Testis (tissue), 2 donors: ENCODE results near the gene SLC30A4.

Source experiments
- POLR2A ChIP-seq: fragments of 450-650 bp; IDR thresholded peaks from one replicate; pipeline ENCODE4 v1.6.1; 2017; ENCODE audit warnings: antibody characterized with exemption, mild to moderate bottlenecking, moderate library complexity
- TF ChIP-seq, protein P1 (sequence below), 3 experiments: fragments of 450-650 bp in 2 of 3; fragments of 200-600 bp in 1 of 3; sonication (generic) in 1 of 3; IDR thresholded peaks; one replicate each; pipeline ENCODE4 v1.5.1; 2016 to 2019; ENCODE audit warnings: antibody characterized with exemption in 3 of 3, mild to moderate bottlenecking in 2 of 3, moderate library complexity in 1 of 3

DNA sequence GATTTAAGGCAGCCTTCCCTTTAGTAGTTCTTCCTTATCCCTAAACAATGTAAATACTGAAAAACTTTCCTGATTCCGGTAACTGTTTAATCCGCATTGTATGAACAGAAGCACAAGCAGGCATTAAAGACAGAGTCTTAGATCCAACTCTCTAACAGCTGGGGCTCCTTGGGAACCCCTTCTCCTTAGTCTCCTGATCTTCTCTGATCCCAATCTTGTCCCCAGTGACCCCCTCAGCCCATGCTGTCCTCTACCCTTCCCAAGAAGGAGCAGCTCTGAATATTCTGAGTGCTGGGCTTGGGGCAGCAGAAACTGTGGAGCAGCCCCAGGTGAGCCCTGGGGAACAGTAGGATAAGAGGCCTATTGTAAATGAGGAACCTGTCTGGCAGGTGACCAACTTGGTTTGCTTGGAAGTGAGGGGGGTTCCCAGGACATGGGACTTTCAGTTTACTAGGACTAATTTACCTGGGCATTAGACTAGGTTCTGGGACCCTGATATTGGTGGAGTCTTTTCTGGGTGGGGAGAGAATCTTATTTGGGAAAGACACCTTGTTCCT lies 13.0 kb upstream of the SLC30A4 start:
- TF ChIP-seq, protein P1, sequence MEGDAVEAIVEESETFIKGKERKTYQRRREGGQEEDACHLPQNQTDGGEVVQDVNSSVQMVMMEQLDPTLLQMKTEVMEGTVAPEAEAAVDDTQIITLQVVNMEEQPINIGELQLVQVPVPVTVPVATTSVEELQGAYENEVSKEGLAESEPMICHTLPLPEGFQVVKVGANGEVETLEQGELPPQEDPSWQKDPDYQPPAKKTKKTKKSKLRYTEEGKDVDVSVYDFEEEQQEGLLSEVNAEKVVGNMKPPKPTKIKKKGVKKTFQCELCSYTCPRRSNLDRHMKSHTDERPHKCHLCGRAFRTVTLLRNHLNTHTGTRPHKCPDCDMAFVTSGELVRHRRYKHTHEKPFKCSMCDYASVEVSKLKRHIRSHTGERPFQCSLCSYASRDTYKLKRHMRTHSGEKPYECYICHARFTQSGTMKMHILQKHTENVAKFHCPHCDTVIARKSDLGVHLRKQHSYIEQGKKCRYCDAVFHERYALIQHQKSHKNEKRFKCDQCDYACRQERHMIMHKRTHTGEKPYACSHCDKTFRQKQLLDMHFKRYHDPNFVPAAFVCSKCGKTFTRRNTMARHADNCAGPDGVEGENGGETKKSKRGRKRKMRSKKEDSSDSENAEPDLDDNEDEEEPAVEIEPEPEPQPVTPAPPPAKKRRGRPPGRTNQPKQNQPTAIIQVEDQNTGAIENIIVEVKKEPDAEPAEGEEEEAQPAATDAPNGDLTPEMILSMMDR (IDR thresholded peaks at IDR 0.05), result no peak
- TF ChIP-seq POLR2A, result no peak
